GM23338 (cell line): ENCODE data around the gene BPTF. TPM values are rescaled to one million over a fixed set of nuclear protein-coding genes. Genes with fewer than 3 reads are reported as not detected.
A peak's percentile ranks its signal among the peaks of the same experiment; 100 is the strongest.

Experiments
- ATAC-seq: fragments of 200-7000 bp; cut with Tn5 transposase; 3 replicates; pipeline ENCODE4 v1.9.1; 2020
- DNase-seq: peaks from one replicate; pipeline ENCODE4 v3.0.0-alpha.2; 2015; ENCODE audit warnings: low spot score
- H2AFZ ChIP-seq: fragments of 200-600 bp; sonication (generic); 2 replicates; pipeline ENCODE4 v1.8.0; 2016; ENCODE audit warnings: antibody characterized with exemption, mild to moderate bottlenecking, moderate library complexity
- H3F3A ChIP-seq: fragments of 200-600 bp; sonication (generic); replicated peaks from 2 replicates; pipeline ENCODE4 v1.8.0; 2017; ENCODE audit warnings: antibody characterized with exemption, mixed run types, low read depth
- H3K27ac ChIP-seq: fragments of 200-600 bp; sonication (generic); 2 replicates; pipeline ENCODE4 v1.6.1; 2016; ENCODE audit warnings: low read depth
- H3K27me3 ChIP-seq: fragments of 200-600 bp; sonication (generic); 2 replicates; pipeline ENCODE4 v1.8.0; 2016; ENCODE audit warnings: mild to moderate bottlenecking, mixed run types, moderate library complexity; ENCODE audit not compliant: insufficient read depth
- H3K36me3 ChIP-seq: fragments of 200-600 bp; sonication (generic); 2 replicates; pipeline ENCODE4 v1.8.0; 2016; ENCODE audit warnings: mild to moderate bottlenecking; ENCODE audit not compliant: insufficient read depth
- H3K4me1 ChIP-seq: fragments of 200-600 bp; sonication (generic); 2 replicates; pipeline ENCODE4 v1.8.0; 2016; ENCODE audit warnings: mild to moderate bottlenecking, moderate library complexity; ENCODE audit not compliant: insufficient read depth
- H3K4me2 ChIP-seq: fragments of 200-600 bp; sonication (generic); 2 replicates; pipeline ENCODE4 v1.7.1; 2017; ENCODE audit warnings: mixed run types
- H3K4me3 ChIP-seq: fragments of 200-600 bp; sonication (generic); 2 replicates; pipeline ENCODE4 v1.6.1; 2016; ENCODE audit warnings: mixed run types
- H3K79me2 ChIP-seq: fragments of 200-600 bp; sonication (generic); replicated peaks from 2 replicates; pipeline ENCODE4 v1.8.0; 2017; ENCODE audit warnings: mild to moderate bottlenecking; ENCODE audit not compliant: insufficient read depth
- H3K9me2 ChIP-seq: fragments of 200-600 bp; sonication (generic); 2 replicates; pipeline ENCODE4 v1.8.0; 2017; ENCODE audit not compliant: insufficient read depth
- H4K20me1 ChIP-seq: fragments of 200-600 bp; sonication (generic); replicated peaks from 2 replicates; pipeline ENCODE4 v1.8.0; 2017; ENCODE audit warnings: mild to moderate bottlenecking; ENCODE audit not compliant: insufficient read depth
- H3K27ac Mint-ChIP-seq: 2 replicates; pipeline ENCODE4 v1.8.0; 2020; ENCODE audit warnings: inconsistent platforms, mild to moderate bottlenecking, moderate library complexity, mixed read lengths
- H3K27me3 Mint-ChIP-seq: 3 replicates; pipeline ENCODE4 v1.8.0; 2022; ENCODE audit warnings: low read depth, mild to moderate bottlenecking, moderate library complexity, mixed read lengths, inconsistent platforms; ENCODE audit not compliant: insufficient read depth, poor library complexity
- H3K36me3 Mint-ChIP-seq: 3 replicates; pipeline ENCODE4 v1.8.0; 2021; ENCODE audit warnings: low read depth, mild to moderate bottlenecking, inconsistent platforms, moderate library complexity, mixed read lengths
- H3K4me1 Mint-ChIP-seq: 3 replicates; pipeline ENCODE4 v1.8.0; 2020; ENCODE audit warnings: mild to moderate bottlenecking, inconsistent platforms, mixed read lengths
- H3K4me3 Mint-ChIP-seq: 3 replicates; pipeline ENCODE4 v1.8.0; 2021; ENCODE audit warnings: moderate library complexity, mild to moderate bottlenecking, inconsistent platforms, mixed read lengths
- H3K9me3 Mint-ChIP-seq: 3 replicates; pipeline ENCODE4 v1.8.0; 2020; ENCODE audit warnings: moderate library complexity, mild to moderate bottlenecking, inconsistent platforms, mixed read lengths
- CREB1 ChIP-seq: fragments of 250-450 bp; sonication (Bioruptor Pico); IDR thresholded peaks from 2 replicates; pipeline ENCODE4 v1.5.0; 2020; ENCODE audit warnings: low read depth, mild to moderate bottlenecking, moderate library complexity
- ETS1 ChIP-seq: IDR thresholded peaks from 2 replicates; pipeline ENCODE4 v1.6.1; 2016; ENCODE audit warnings: antibody characterized with exemption
- EZH2 ChIP-seq: fragments of 200-600 bp; sonication (generic); IDR thresholded peaks from one replicate; pipeline ENCODE4 v1.8.0; 2017; ENCODE audit warnings: antibody characterized with exemption, mild to moderate bottlenecking, low read depth; ENCODE audit not compliant: unreplicated experiment
- EZH2phosphoT487 ChIP-seq: fragments of 200-600 bp; sonication (generic); IDR thresholded peaks from one replicate; pipeline ENCODE4 v1.8.1; 2018; ENCODE audit warnings: antibody characterized with exemption; ENCODE audit not compliant: unreplicated experiment
- JUNB ChIP-seq: IDR thresholded peaks from one replicate; pipeline ENCODE4 v1.6.1; 2016; ENCODE audit warnings: antibody characterized with exemption; ENCODE audit not compliant: unreplicated experiment
- NANOG ChIP-seq: IDR thresholded peaks from 2 replicates; pipeline ENCODE4 v1.6.1; 2016; ENCODE audit warnings: antibody characterized with exemption, borderline replicate concordance
- POLR2AphosphoS5 ChIP-seq: IDR thresholded peaks from 2 replicates; pipeline ENCODE4 v1.6.1; 2016; ENCODE audit warnings: antibody characterized with exemption, low read depth
- REST ChIP-seq: IDR thresholded peaks from one replicate; pipeline ENCODE4 v1.6.1; 2018; ENCODE audit warnings: antibody characterized with exemption; ENCODE audit not compliant: unreplicated experiment
- STAT1 ChIP-seq: IDR thresholded peaks from one replicate; pipeline ENCODE4 v1.6.1; 2016; ENCODE audit warnings: antibody characterized with exemption; ENCODE audit not compliant: unreplicated experiment
- ZNF114 ChIP-seq: fragments of 250-450 bp; sonication (Bioruptor Pico); IDR thresholded peaks from 2 replicates; pipeline ENCODE4 v1.5.0; 2020; ENCODE audit warnings: mild to moderate bottlenecking, moderate library complexity
- ZNF331 ChIP-seq: fragments of 250-450 bp; sonication (Bioruptor Pico); IDR thresholded peaks from 2 replicates; pipeline ENCODE4 v1.5.0; 2020; ENCODE audit warnings: low read depth, mild to moderate bottlenecking, moderate library complexity
- polyA plus RNA-seq: library from polyadenylated mRNA; unstranded; fragments of >200 nt; fragmentation: Nextera tagmentation; extraction: Ambion mirVana; gene quantifications from 2 replicates; pipeline ENCODE4 v1.2.1, GENCODE V29; 2016
- total RNA-seq: library from RNA; depleted of rRNA; stranded (reverse); fragments of >200 nt; shearing (Covaris generic); gene quantifications from 2 replicates; pipeline ENCODE4 v1.2.3, GENCODE V29; 2014
- TF ChIP-seq, protein P1 (sequence below), 2 experiments: fragments of 200-600 bp in 1 of 2; sonication (generic) in 1 of 2; conservative IDR thresholded peaks; 2 replicates each; pipeline versions ENCODE4 v1.5.1 to v1.6.1; 2016 to 2017; ENCODE audit warnings: antibody characterized with exemption in 2 of 2, low read depth in 2 of 2, mild to moderate bottlenecking in 2 of 2, moderate library complexity in 1 of 2
- TF ChIP-seq, protein P2 (sequence below): fragments of 250-450 bp; sonication (Bioruptor Pico); IDR thresholded peaks from 2 replicates; pipeline ENCODE4 v1.5.0; 2020; ENCODE audit warnings: mild to moderate bottlenecking, moderate library complexity

Gene BPTF
- total and polyA plus RNA-seq, 2 experiments from 2014 or later: 161 to 179 TPM

DNA sequence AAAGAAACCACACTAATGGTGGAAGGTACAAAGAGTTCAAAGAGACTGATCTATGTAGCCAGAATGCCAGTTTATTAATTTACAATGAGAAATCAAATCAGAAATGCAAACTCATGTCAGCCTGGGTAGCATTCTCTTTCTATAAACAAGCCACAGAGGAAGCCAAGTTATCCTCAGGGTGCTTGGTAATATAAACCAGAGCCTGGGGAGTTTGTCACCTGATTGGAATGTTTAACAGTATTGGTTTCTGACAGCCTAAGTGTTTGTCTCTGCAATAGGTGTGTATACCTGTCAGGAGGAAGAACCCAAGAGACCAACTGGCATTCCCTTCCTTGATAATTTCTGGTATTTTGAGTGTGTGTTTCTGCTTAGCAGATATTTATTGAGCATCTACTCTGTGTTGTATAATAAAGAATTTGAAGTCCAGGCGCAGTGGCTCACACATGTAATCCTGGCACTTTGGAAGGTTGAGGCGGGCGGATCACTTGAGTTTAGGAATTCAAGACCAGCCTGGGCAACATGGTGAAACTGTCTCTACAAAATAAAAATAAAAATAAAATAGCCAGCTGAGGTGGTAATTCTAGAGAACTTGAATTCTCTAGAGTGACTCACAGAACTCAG lies 174.1 kb downstream of the BPTF start:
- Mint-ChIP-seq H3K27me3 (peaks cover 19% of the 10 kb centered on the region), H3K27ac (no peak overlapping the region), H3K4me3 (no peak overlapping the region), H3K4me1 (peaks cover 14% of the 10 kb centered on the region), H3K36me3 (no peaks in the 10 kb centered on the region; the same call in 2 of the 3 replicates), H3K9me3 (no peaks in the 10 kb centered on the region)
- ATAC-seq (no peak), DNase-seq (no peak)
- no peaks in the 10 kb centered on the region; the same call in 1 of the 2 replicates for H3F3A ChIP-seq
- H3K9me2 ChIP-seq: no peaks in the 10 kb centered on the region
- peaks cover 10% of the 10 kb centered on the region for H3K4me1 ChIP-seq
- H2AFZ ChIP-seq: no peak overlapping the region
- 0 out of 2 replicates have a peak overlapping the region, but pooled peaks have one; percentile 26 for H3K27ac ChIP-seq
- H3K79me2 ChIP-seq: no peaks in the 10 kb centered on the region
- no peaks in the 10 kb centered on the region for H3K36me3 ChIP-seq
- H3K27me3 ChIP-seq: peaks cover 30% of the 10 kb centered on the region
- H3K4me3 ChIP-seq: no peak overlapping the region
- no peak overlapping the region for H3K4me2 ChIP-seq
- H4K20me1 ChIP-seq: no peaks in the 10 kb centered on the region
- TF ChIP-seq REST (no peak), NANOG (no peak), CREB1 (CRISPR knock-in tag) (no peak), POLR2AphosphoS5 (no peak), ZNF114 (CRISPR knock-in tag) (no peak), EZH2 (no peak), ZNF331 (no peak), JUNB (no peak), EZH2phosphoT487 (no peak), ETS1 (no peak), STAT1 (no peak)
- TF ChIP-seq, protein P1, sequence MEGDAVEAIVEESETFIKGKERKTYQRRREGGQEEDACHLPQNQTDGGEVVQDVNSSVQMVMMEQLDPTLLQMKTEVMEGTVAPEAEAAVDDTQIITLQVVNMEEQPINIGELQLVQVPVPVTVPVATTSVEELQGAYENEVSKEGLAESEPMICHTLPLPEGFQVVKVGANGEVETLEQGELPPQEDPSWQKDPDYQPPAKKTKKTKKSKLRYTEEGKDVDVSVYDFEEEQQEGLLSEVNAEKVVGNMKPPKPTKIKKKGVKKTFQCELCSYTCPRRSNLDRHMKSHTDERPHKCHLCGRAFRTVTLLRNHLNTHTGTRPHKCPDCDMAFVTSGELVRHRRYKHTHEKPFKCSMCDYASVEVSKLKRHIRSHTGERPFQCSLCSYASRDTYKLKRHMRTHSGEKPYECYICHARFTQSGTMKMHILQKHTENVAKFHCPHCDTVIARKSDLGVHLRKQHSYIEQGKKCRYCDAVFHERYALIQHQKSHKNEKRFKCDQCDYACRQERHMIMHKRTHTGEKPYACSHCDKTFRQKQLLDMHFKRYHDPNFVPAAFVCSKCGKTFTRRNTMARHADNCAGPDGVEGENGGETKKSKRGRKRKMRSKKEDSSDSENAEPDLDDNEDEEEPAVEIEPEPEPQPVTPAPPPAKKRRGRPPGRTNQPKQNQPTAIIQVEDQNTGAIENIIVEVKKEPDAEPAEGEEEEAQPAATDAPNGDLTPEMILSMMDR (conservative IDR thresholded peaks at IDR 0.05; ENCODE audit: low read depth in 2 of 2): no peak
- TF ChIP-seq, protein P2, sequence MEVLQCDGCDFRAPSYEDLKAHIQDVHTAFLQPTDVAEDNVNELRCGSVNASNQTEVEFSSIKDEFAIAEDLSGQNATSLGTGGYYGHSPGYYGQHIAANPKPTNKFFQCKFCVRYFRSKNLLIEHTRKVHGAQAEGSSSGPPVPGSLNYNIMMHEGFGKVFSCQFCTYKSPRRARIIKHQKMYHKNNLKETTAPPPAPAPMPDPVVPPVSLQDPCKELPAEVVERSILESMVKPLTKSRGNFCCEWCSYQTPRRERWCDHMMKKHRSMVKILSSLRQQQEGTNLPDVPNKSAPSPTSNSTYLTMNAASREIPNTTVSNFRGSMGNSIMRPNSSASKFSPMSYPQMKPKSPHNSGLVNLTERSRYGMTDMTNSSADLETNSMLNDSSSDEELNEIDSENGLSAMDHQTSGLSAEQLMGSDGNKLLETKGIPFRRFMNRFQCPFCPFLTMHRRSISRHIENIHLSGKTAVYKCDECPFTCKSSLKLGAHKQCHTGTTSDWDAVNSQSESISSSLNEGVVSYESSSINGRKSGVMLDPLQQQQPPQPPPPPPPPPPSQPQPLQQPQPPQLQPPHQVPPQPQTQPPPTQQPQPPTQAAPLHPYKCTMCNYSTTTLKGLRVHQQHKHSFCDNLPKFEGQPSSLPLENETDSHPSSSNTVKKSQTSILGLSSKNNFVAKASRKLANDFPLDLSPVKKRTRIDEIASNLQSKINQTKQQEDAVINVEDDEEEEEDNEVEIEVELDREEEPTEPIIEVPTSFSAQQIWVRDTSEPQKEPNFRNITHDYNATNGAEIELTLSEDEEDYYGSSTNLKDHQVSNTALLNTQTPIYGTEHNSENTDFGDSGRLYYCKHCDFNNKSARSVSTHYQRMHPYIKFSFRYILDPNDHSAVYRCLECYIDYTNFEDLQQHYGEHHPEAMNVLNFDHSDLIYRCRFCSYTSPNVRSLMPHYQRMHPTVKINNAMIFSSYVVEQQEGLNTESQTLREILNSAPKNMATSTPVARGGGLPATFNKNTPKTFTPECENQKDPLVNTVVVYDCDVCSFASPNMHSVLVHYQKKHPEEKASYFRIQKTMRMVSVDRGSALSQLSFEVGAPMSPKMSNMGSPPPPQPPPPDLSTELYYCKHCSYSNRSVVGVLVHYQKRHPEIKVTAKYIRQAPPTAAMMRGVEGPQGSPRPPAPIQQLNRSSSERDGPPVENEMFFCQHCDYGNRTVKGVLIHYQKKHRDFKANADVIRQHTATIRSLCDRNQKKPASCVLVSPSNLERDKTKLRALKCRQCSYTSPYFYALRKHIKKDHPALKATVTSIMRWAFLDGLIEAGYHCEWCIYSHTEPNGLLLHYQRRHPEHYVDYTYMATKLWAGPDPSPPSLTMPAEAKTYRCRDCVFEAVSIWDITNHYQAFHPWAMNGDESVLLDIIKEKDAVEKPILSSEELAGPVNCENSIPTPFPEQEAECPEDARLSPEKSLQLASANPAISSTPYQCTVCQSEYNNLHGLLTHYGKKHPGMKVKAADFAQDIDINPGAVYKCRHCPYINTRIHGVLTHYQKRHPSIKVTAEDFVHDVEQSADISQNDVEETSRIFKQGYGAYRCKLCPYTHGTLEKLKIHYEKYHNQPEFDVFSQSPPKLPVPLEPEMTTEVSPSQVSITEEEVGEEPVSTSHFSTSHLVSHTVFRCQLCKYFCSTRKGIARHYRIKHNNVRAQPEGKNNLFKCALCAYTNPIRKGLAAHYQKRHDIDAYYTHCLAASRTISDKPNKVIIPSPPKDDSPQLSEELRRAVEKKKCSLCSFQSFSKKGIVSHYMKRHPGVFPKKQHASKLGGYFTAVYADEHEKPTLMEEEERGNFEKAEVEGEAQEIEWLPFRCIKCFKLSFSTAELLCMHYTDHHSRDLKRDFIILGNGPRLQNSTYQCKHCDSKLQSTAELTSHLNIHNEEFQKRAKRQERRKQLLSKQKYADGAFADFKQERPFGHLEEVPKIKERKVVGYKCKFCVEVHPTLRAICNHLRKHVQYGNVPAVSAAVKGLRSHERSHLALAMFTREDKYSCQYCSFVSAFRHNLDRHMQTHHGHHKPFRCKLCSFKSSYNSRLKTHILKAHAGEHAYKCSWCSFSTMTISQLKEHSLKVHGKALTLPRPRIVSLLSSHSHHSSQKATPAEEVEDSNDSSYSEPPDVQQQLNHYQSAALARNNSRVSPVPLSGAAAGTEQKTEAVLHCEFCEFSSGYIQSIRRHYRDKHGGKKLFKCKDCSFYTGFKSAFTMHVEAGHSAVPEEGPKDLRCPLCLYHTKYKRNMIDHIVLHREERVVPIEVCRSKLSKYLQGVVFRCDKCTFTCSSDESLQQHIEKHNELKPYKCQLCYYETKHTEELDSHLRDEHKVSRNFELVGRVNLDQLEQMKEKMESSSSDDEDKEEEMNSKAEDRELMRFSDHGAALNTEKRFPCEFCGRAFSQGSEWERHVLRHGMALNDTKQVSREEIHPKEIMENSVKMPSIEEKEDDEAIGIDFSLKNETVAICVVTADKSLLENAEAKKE: no peak
